ENCODE data around the gene AJAP1. TPM values are rescaled to one million over a fixed set of nuclear protein-coding genes. Genes with fewer than 3 reads are reported as not detected.

AJAP1 gene
- total and polyA plus RNA-seq, 2 of the 8 experiments (the other 6 are each of a cell fraction or from before 2014, with no cell fraction given), result 1.9 to 6.2 TPM

- no peak overlapping the region for H3K4me3 ChIP-seq (ENCODE audit: extremely low read depth in 1 of 4, insufficient read depth in 2 of 4, low read depth in 3 of 4, low read length in 4 of 4)
- H2BK15ac ChIP-seq (ENCODE audit: low read length), result no peak overlapping the region
- H4K8ac ChIP-seq (ENCODE audit: extremely low read depth, insufficient read depth, low read length), result peak overlapping the region; percentile 73; the same call in 1 of the 2 replicates
- no peak overlapping the region for H2AFZ ChIP-seq (ENCODE audit: low read length)
- no peak overlapping the region for H3K18ac ChIP-seq (ENCODE audit: extremely low read depth, low read length)
- H3K4ac ChIP-seq (replicated peaks; ENCODE audit: insufficient read length, low read depth, low read length), result no peak overlapping the region
- no peaks in the 10 kb centered on the region for H3K36me3 ChIP-seq (ENCODE audit: control insufficient read depth in 2 of 4, insufficient read depth in 4 of 4, low read length in 3 of 4)
- DNase-seq (ENCODE audit: low read depth in 1 of 2, low spot score in 2 of 2) (no peak), FAIRE-seq (no peak)
- no peaks in the 10 kb centered on the region for H3K23me2 ChIP-seq (ENCODE audit: low read depth, low read length)
- no peak overlapping the region for H2BK120ac ChIP-seq (replicated peaks; ENCODE audit: low read depth, low read length)
- H4K5ac ChIP-seq (ENCODE audit: insufficient read length, low read depth, low read length), result no peak overlapping the region
- H3K27me3 ChIP-seq (replicated peaks in 1 of 4; ENCODE audit: control insufficient read depth in 3 of 4, extremely low read depth in 1 of 4, insufficient read depth in 3 of 4, low read length in 3 of 4), result peaks cover 0 to 2% (median 0%) of the 10 kb centered on the region in 4 experiments; a peak in 1 of 7 replicates
- H3K23ac ChIP-seq (ENCODE audit: insufficient read length), result no peak overlapping the region
- H3K14ac ChIP-seq (ENCODE audit: insufficient read length), result no peak overlapping the region
- H3K56ac ChIP-seq (replicated peaks; ENCODE audit: insufficient read length, low read depth, low read length), result no peak overlapping the region
- H4K20me1 ChIP-seq (replicated peaks in 1 of 2; ENCODE audit: control insufficient read depth in 1 of 2, insufficient read depth in 2 of 2, low read length in 2 of 2), result peaks cover 0 to 2% of the 10 kb centered on the region in 2 experiments
- H3K79me2 ChIP-seq (ENCODE audit: control insufficient read depth in 1 of 2, insufficient read depth in 2 of 2, low read length in 2 of 2), result peaks cover 0 to 11% of the 10 kb centered on the region in 2 experiments; a peak in 2 of 4 replicates
- H3K9ac ChIP-seq (replicated peaks in 1 of 4; ENCODE audit: extremely low read depth in 1 of 4, low read depth in 3 of 4, low read length in 3 of 4), result no peak overlapping the region
- no peak overlapping the region for H4K91ac ChIP-seq (replicated peaks; ENCODE audit: insufficient read length, low read length)
- H2AK5ac ChIP-seq (ENCODE audit: low read depth, low read length), result no peak overlapping the region
- H3K79me1 ChIP-seq (ENCODE audit: low read depth, low read length), result peaks cover 2% of the 10 kb centered on the region
- WGBS, 2 experiments (ENCODE audit: extremely low coverage in 1 of 2, insufficient coverage in 1 of 2, insufficient read length in 1 of 2, insufficient replicate concordance in 2 of 2, low coverage in 1 of 2, low lambda C conversion rate in 2 of 2, missing lambda C conversion rate in 1 of 2), result 85% methylated on average over 9 of the region's 9 CpGs; no CpG with 5 or more reads in 1 of the 2 experiments
- ChIA-PET POLR2A (ENCODE audit: partially characterized antibody) (no interaction called here), CTCF (ENCODE audit: partially characterized antibody) (interaction anchor here (0.7 to 1.2 kb wide), 2 partner anchors 10 to 358 kb away, joined by 3 read pairs; no protein-coding TSS in a partner anchor)
- peaks cover 0 to 3% (median 0%) of the 10 kb centered on the region in 4 experiments; a peak in 2 of 7 replicates for H3K4me1 ChIP-seq (replicated peaks in 1 of 4; ENCODE audit: control insufficient read depth in 3 of 4, insufficient read depth in 4 of 4, low read length in 3 of 4)
- H3K9me3 ChIP-seq (ENCODE audit: insufficient read depth in 2 of 2, low read depth in 1 of 2, low read length in 1 of 2), result peaks cover 11 to 20% of the 10 kb centered on the region in 2 experiments
- H3K4me2 ChIP-seq (ENCODE audit: insufficient read depth in 1 of 2, low read depth in 2 of 2, low read length in 2 of 2), result no peak overlapping the region
- no peak overlapping the region for H2BK5ac ChIP-seq (ENCODE audit: low read depth, low read length)
- H2BK12ac ChIP-seq (ENCODE audit: low read depth, low read length), result no peak overlapping the region
- no peak overlapping the region for H2BK20ac ChIP-seq (ENCODE audit: low read length)
- no peak overlapping the region for H3K27ac ChIP-seq (ENCODE audit: low read depth, low read length)
- TF ChIP-seq RBBP5 (IDR thresholded peaks at IDR 0.05; ENCODE audit: borderline replicate concordance, low read depth, low read length) (no peak), POU5F1 (IDR thresholded peaks at IDR 0.05; ENCODE audit: low read depth, low read length) (no peak), USF2 (IDR thresholded peaks at IDR 0.05; ENCODE audit: low read length) (no peak), GTF2F1 (IDR thresholded peaks at IDR 0.05; ENCODE audit: borderline replicate concordance, low read depth, low read length) (no peak), EP300 (IDR thresholded peaks at IDR 0.05; ENCODE audit: borderline replicate concordance in 1 of 2, low read depth in 2 of 2, low read length in 2 of 2) (no peak), SIN3A (conservative IDR thresholded peaks at IDR 0.05 in 1 of 2, IDR thresholded peaks at IDR 0.05 in 1 of 2; ENCODE audit: low read depth in 1 of 2, low read length in 2 of 2) (no peak)
Observed at GRCh38 chr1:4665456-4665855, 11.0 kb downstream of the AJAP1 start.

Measured in H1 (cell line).